HG03469 (cell line): ENCODE measurements around the gene TAF6L.
"Not testable (repeated sequence)": the region's sequence is repeated elsewhere in the genome, so short reads cannot be mapped to it uniquely, and the experiment has no call there.

Experiments
- ATAC-seq: cut with Tn5 transposase; IDR thresholded peaks from one replicate; pipeline ENCODE4 v1.9.1; 2021; ENCODE audit warnings: mild to moderate bottlenecking, moderate library complexity, moderate number of reproducible peaks; ENCODE audit not compliant: unreplicated experiment

Gene TAF6L, protein sequence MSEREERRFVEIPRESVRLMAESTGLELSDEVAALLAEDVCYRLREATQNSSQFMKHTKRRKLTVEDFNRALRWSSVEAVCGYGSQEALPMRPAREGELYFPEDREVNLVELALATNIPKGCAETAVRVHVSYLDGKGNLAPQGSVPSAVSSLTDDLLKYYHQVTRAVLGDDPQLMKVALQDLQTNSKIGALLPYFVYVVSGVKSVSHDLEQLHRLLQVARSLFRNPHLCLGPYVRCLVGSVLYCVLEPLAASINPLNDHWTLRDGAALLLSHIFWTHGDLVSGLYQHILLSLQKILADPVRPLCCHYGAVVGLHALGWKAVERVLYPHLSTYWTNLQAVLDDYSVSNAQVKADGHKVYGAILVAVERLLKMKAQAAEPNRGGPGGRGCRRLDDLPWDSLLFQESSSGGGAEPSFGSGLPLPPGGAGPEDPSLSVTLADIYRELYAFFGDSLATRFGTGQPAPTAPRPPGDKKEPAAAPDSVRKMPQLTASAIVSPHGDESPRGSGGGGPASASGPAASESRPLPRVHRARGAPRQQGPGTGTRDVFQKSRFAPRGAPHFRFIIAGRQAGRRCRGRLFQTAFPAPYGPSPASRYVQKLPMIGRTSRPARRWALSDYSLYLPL

DNA sequence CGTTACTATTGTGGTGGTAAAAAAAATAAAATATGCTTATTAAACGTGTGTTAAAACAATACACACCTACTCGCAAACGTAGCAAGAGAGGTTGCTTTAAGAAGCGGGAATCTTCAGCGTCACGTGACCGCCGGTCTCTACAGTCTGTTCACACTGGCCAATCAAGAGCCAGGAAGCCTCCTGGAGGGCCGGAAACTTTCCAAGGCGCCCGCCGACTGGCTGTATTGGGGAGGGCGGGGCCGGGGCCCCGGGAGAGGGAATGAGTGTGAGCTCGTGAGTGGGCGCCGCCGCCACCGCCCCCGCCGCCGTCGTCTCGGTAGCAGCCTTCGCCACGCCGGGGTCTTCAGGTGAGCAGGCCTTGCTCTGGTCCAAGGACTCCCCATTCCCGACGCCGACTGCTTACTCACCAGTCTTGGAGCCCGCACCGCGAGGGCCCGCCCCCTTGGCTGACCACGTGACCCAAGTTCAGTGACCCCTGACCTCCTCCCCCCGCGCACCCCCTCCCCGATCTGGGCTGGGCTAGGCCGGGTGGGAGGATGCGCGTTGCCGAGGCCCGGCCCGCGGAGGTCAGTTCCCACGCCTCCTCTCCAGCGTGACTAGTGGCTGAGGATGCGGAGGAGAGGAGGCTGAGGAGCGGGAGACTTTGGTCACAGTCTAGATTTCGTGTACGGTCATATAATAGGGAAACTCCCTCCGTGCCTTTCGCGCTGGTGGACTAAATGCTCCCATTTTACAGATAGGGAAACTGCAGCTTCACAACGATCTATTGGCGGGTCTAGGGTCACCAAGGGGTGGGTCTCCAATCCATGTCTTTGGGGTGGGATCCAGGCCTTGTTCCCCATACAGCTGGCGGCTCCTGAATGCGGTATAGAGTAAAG is at the start of gene TAF6L:
TSS of gene TAF6L (plus strand) at position 253 of the 878 bp plus-strand sequence. CDS start 4,388 bp downstream, outside the sequence.
- ATAC-seq: peak; percentile 54

DNA sequence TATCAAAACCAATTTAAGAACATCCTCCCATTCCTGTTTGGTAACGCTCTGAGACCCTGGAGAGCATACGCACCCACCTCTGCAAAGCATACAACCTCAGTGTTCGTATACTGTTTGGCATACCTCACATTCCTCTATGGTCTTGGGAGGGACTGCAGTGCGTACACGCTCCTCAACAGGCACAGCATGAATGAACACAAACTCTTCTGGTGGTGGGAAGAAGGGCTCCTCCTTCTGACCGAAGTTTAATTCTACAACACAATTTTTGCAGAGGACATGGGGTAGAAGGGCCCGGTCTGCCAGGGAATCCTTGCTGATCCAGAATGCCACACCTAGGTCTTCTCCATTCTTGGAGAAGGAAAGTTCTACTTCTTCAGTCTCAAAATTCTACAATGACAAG is 49.2 kb upstream of the TAF6L start:
- ATAC-seq: no peak

DNA sequence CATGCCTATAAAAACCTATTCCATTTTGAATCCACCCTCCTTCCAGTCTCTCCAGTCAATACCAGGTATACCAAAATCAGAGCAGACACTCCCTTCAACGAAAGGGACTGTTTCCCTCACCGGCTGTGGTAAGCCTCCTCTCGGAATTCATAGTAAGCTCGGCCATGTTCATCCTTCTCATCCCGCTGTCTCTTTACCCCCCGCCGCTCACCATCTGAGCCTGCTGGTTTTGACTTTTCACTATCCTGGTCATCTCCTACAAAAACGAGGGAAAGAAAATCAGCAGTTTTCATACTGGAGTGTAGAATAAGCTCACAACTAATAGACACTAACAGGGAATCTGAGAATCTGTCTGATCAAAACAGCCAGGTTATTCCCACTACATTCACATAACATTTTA is 47.0 kb upstream of the TAF6L start:
- no peak for ATAC-seq

DNA sequence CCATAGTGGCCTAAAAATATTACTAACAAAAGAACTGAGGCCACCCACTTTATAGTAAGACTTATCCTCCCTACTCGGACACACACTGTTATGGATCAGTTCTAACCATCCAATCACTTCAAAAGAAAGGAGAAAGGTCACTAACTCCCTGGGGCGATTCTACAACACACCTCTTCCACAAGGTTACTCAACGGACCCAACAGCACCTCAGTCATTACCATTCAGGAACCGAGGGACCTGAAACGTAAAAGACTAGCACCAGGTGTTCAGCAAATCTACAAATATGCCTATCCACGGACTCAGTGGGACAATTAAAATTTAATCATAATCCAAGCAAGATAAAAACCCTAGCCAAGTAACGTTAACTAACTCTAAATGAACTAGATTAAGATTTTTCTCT is 45.5 kb upstream of the TAF6L start:
- no peak for ATAC-seq

DNA sequence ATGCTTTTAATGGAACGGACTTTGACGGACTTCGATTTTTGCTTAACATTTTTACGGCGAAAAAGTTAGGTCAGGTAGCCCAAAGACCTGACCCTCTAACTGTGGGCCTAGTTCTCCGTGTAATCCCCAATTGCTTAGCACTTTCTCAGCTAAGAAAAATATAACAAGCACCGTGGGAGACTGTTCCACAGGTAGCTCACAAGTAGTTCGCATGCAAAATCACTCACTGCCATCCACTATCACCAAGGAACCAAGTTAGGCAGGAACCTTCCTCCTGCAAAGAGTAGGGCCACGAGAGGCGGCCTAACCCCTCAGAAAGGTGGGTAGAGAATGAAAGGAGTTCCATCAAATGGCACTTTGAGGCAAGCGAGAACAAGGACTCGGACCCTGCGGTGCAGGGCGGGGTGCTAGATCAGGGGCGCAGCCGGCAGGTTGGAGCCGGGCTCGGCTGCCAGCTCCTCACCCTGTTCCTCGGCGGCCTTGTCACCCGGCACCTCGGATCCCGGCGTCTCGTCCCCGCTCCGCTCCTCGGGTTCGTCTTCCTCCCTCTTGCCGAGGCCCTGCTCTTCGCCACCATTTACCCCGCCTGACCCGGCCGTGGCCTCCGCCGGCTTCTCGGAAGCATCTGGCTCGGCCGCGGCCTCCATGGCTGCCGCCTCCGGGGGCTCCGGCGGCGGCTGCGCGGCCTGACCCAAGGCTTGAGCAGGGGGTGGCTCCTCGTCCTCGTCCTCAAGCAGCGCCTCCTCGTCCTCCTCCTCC is 44.9 kb upstream of the TAF6L start:
- ATAC-seq: no peak

DNA sequence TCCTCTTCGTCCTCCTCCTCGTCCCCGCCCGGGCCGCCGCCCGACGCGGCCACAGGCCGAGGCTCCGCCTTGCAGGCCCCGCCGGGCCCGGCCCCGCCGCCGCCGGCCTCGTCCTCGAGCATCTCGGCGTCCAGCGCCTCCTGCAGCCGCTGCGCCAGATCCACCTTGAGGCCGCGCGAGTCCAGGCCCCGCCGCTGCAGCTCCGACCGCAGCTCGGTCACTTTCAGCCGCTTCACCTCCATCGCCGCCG is 44.4 kb upstream of the TAF6L start:
- ATAC-seq: peak; percentile 6

DNA sequence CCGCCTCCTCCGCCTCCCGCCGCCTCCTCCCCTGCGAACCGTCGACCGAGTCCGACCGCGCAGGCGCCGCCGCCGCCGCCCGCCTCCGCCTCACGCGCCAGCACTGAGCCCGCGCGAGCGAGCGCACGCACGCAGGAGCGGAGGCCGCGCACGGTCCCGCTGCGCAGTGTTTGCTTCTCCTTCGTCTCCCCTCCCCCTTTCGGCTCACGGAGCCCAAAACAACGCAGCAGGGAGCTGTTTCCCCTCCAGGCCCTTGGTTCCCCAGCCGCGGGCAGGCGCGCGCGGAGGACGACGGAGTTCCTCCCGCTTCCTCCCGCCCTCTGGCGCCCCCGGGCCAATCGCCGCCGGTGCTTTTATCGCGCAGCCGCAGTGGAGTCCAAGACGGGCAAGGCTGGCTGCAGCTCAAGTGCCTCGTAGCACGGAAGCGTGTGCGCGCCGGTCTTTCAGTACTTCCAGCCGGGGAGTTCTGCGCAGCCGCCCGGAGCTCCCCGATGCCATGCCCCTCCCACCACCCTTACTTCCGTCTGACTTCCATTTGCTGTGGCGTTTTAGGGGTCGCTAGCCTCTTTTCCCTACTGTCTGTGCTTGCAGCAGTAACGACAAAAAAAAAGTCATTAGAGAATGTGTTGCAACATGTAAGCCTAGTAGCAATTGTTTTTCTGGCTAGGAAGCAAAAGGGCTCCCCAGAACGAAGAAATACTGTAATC is 43.9 kb upstream of the TAF6L start, which contains the start of gene HNRNPUL2:
TSS of gene HNRNPUL2 (minus strand) at position 293 of the 707 bp plus-strand sequence. CDS start 301 bp downstream, outside the sequence.
- peak; percentile 57 for ATAC-seq

DNA sequence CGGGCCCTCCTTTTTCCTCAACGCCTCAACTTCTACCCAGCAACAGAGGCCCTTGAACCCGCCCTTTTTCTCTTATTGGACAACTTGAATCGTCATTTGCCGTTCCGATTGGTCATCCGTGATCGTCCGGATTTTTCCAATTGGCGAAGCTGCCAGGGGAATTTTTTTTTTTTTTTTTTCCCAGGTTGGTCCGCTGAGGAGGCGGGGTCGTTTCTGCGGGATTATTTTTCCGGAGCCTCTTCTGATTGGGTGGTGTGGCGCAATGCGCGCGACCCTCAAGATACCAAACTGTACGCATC is 43.4 kb upstream of the TAF6L start:
- peak; percentile 36 for ATAC-seq

DNA sequence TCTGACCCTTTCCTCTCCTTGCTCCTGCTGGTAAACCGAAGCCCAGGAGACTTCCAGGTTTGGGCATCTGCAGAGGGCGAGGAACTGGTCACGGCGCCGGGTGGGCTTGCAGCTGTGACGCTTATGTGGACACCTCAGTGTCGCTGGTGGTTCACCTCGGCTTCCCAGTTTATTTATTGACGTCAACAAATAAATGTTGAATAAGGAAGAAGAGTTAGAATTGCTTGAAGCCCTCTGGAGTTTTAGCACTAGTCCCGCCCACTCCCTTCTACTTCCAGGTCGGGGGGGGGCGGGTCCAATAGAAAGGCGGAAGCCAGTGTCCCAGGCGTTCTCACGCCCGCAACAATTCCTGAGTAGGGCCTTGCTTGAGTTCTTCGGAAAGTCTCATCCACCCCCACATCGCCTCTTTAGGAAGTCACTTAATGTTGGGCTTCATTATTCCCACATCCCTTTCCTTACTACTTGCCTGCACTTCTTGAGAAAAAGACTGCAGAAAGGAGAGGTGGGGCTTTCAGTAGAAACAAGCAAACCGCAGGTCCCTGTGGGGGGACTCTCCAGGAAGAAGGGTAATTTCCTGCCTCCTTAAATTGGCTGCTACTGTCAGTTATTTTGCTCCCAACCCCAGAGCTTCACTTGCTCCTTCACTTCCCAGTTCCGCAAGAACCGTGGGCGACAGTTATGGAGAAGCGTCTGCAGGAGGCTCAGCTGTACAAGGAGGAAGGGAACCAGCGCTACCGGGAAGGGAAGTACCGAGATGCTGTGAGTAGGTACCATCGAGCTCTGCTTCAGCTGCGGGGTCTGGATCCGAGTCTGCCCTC is 42.8 kb upstream of the TAF6L start, which contains the start of gene TTC9C:
TSS of gene TTC9C (plus strand) at position 316 of the 818 bp plus-strand sequence. CDS start at position 679, 363 bp downstream.
- ATAC-seq: peak; percentile 6

DNA sequence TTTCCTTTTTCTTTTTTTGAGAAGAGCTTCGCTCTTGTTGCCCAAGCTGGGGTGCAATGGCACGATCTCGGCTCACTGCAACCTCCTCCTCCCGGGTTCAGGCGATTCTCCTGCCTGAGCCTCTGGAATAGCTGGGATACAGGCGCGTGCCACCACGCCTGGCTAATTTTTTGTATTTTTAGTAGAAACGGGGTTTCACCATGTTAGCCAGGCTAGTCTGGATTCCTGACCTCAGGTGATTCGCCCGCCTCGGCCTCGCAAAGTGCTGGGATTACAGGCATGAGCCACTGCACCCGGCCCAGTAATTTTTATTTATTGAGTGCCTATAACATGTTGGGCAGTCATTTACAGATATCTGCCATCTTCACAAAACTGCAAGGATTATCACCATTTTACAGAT is 41.1 kb upstream of the TAF6L start:
- ATAC-seq: not testable (repeated sequence)

DNA sequence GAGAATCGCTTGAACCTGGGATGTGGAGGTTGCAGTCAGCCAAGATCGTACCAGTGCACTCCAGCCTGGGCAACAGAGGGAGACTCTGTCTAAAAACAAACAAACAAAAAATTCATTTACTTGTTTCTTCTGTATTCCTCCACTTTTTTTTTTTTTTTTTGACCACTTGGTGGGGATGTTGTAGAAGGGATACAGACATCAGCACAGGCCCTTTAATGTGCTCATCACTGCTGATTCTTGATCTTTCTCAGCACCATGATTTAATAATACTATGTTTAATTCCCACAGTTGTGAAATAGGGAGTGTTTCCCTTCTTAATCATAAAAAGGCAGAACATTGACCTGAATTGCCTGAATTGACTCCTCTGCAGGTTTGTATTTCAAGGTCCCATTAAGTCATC is 38.4 kb upstream of the TAF6L start:
- ATAC-seq: no peak

DNA sequence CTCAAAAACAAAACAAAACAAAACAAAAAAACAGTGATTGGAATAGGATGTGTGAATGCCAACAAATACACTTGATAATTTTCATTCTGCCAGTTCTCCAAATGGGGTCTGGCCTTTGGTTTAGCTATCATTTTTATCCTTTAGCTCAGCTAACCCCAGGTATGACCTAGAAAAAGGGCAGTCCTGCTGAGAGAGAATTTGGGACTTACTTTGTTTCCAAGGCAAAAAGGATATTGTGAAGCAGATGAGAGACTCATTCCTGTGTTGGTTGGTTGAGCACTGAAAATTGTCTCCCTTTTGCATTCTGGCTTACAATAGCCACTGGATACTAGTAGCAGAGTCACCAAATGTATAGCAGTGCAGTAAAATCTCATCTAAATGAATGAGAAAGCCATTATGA is 34.0 kb upstream of the TAF6L start:
- no peak for ATAC-seq

DNA sequence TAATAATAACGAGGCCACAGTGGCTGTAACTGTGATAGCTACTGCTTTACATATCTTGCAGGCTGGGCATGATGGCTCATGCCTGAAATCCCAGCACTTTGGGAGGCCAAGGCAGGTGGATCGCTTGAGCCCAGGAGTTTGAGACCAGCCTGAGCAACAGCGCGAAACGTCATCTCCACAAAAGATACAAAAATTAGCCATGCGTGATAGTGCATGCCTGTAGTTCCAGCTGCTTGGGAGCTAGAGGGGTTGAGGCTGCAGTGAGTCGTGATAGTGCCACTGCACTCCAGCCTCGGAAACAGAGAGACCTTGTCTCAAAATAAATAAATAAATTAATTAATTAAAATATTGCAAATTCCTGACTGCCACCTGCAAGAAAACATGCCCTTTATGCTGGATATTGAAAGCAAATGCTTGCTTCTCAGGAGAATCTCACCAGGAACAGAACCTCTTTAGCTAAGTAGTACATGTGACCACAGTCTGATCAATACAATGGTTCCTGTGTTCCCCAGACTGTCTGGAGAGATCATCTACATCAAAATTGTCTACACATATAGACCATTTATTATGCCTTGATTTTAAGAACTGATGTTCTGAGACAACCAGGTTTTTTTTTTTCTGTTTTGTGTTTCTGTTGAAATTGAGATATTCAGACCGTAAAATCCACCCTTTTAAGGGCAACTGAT is 23.6 kb upstream of the TAF6L start:
- no peak for ATAC-seq

DNA sequence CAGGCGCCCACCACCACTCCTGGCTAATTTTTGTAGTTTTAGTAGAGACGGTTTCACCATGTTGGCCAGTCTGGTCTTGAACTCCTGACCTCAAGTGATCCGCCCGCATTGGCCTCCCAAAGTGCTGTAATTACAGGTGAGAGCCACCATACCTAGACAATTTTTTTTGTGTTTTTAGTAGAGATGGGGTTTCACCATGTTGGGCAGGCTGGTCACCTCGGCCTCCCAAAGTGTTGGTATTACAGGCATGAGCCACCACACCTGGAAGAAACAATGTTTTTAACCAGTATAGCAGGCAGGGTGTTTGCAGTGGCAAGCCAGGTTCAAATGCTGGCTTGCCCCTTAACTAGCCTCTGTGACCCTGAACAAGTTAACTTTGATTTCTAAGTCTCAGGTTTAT is 21.3 kb upstream of the TAF6L start:
- ATAC-seq: not testable (repeated sequence)

DNA sequence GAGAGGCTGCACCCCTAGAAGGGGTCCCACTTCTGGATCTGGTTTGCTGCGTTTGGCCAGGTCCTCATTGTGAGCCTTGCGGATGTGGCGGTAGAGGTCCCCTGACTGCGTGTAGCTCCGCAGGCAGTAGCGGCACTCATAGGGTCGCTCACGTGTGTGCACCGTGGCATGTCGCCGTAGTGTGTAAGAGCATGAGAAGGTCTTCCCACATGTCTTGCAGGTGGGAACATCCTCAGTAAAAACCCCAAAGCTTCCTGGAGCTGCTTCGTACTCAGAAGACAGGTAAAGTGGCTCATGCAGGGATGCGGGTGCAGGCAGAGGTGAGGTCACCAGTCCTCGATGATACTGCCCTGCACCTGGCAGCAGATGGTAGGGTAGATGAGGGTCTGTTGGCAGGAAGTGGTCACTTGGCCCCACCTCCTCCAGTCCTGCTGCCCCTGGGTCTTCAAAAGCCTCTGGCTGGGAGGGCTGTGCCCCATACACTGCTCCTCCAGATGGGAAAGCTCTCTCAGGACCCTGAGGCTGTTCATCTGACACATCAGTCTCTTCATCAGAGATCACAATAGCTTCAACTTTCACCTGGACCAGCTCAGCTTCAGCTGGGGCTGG is 18.9 kb upstream of the TAF6L start:
- ATAC-seq: no peak

DNA sequence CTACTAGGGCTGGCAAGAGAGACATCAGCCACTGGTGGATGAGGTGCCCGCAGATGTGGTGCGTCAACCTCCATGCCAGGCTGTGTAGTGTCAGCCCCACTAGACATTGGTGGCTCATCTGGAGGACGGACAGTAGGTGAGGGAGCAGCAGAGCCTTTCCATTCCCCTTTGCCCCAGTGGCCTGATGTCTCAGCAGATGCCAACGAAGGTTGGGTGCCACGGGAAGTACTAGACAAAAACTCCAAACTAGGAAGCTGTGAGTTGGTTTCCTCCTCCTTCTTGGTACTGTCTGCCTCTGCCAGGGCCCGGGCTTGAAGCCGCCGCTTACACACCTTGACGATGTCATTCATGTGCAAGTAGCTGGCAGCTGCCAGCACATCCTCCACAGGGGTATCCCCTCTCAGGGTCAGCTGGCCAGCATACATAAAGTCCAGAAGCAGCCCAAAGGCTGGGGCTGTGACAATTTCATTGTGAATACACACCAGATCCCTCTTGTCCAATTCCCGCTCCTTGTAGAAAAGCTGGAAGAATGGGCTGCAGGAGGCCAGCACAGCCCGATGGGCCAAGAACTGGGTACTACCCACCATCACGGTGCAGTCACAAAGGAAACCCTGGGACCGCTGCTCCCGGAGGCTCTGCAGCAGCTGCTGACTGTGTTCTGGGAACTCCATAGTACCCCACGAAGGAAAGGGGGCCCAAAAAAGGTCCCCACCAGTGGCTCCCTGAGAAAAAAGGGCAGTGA is 18.0 kb upstream of the TAF6L start:
- ATAC-seq: no peak

DNA sequence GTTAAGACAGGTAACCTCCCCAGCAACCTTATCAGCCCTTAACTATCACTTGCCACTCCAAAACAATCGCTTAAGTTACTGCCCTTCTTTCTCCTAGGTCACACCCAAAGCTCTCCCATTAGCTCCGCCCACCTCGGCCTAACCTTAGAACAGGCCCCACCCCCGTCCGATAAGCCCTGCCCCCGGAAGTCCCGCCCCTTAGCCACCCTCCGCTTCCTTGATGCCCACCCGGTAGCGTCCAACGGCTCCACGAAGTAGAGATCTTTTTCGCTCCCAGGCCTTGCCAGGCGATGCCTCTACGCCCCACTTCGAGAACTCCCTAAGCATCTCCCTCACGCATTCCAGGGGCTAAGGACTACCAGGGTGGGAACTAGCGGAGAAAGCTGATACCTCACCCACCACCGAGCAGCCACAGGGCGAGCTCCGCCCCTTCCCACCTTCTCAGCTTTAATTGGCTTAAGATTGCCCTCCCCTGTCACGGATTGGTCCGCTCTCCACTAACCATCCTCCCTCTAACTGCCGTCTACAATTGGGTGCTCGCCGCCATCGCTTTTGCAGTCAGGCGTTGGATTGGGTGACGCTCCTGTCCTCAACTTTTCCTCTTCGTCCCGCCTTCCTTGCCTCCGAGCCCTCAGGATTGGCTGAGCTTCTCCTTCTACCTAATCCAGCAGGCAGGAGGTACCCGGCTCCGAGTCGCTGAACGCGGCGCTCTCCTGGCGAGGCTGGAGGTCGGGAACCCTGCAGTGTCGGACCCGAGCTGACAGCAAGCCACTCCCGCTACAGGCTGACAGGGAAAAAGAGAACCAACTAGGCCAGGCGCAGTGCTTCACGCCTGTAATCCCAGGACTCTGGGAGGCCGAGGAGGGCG is 17.2 kb upstream of the TAF6L start, which contains the start of gene ZBTB3:
TSS of gene ZBTB3 (minus strand) at position 425 of the 868 bp plus-strand sequence. CDS start 496 bp downstream, outside the sequence.
- peak; percentile 87 for ATAC-seq
